OCI-LY1 (cell line): ENCODE results near the gene RNU1-1.

Experiments used
- EZH2 ChIP-seq: fragments of 200-600 bp; sonication (generic), shearing (Covaris generic); IDR thresholded peaks from 2 replicates; pipeline ENCODE4 v1.8.0; 2017; ENCODE audit warnings: borderline replicate concordance, mixed run types, mild to moderate bottlenecking, antibody characterized with exemption, low read length, moderate library complexity, mixed read lengths
- TF ChIP-seq, protein P1 (sequence below): fragments of 200-600 bp; sonication (generic), shearing (Covaris generic); IDR thresholded peaks from 2 replicates; pipeline ENCODE4 v1.5.1; 2017; ENCODE audit warnings: mild to moderate bottlenecking, antibody characterized with exemption, low read length, moderate library complexity, mixed read lengths

DNA sequence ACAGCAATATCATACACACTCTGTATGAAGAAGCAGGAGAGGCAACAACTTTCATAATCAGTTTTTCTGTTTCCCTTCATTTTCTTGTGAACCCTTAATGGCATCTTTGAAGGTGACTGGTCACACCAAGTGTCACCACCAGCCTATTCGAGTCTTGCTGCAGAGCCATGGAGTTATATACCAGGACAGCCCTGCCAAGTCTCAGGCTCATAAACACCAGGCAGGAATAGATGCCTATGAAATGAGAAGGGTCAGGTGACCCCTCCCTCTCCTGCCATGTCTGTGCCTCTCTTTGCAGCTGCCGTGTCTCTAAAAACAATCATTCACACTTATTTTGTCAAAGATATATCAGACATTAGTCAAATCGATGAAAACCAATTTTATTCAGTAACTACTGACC, 45.5 kb downstream of the RNU1-1 start:
- TF ChIP-seq, protein P1, sequence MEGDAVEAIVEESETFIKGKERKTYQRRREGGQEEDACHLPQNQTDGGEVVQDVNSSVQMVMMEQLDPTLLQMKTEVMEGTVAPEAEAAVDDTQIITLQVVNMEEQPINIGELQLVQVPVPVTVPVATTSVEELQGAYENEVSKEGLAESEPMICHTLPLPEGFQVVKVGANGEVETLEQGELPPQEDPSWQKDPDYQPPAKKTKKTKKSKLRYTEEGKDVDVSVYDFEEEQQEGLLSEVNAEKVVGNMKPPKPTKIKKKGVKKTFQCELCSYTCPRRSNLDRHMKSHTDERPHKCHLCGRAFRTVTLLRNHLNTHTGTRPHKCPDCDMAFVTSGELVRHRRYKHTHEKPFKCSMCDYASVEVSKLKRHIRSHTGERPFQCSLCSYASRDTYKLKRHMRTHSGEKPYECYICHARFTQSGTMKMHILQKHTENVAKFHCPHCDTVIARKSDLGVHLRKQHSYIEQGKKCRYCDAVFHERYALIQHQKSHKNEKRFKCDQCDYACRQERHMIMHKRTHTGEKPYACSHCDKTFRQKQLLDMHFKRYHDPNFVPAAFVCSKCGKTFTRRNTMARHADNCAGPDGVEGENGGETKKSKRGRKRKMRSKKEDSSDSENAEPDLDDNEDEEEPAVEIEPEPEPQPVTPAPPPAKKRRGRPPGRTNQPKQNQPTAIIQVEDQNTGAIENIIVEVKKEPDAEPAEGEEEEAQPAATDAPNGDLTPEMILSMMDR = no peak
- no peak for TF ChIP-seq EZH2
